ENCODE data around the gene RPL37.

DNA sequence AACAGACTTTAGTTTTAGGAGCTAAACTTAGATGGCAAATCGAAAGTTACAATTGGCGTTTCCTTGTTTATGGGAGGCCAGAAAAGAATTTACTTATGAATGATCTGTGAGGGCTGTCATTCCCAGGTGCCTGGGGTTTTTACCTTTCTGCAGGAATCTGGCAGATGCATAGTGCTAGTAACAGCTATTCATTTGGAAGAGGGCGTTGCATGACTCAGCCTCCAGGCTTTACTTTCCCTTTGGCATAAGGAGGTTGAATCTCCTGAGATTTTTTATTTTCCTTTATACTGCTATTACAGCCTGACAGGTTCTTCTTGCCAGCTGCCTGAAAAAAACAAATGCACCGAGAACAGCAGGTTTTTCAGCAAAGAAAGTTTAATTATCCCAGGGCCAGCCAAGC, 36.2 kb upstream of the RPL37 start:
- TF ChIP-seq, protein P1, sequence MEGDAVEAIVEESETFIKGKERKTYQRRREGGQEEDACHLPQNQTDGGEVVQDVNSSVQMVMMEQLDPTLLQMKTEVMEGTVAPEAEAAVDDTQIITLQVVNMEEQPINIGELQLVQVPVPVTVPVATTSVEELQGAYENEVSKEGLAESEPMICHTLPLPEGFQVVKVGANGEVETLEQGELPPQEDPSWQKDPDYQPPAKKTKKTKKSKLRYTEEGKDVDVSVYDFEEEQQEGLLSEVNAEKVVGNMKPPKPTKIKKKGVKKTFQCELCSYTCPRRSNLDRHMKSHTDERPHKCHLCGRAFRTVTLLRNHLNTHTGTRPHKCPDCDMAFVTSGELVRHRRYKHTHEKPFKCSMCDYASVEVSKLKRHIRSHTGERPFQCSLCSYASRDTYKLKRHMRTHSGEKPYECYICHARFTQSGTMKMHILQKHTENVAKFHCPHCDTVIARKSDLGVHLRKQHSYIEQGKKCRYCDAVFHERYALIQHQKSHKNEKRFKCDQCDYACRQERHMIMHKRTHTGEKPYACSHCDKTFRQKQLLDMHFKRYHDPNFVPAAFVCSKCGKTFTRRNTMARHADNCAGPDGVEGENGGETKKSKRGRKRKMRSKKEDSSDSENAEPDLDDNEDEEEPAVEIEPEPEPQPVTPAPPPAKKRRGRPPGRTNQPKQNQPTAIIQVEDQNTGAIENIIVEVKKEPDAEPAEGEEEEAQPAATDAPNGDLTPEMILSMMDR (IDR thresholded peaks at IDR 0.05; ENCODE audit: borderline replicate concordance, extremely low read depth, low read length, poor library complexity, severe bottlenecking) = no peak
- TF ChIP-seq EZH2 (IDR thresholded peaks at IDR 0.05; ENCODE audit: borderline replicate concordance, low read depth, low read length, severe bottlenecking) = no peak
